ENCODE measurements around the gene PRDM8.

Gene PRDM8

GRCh38 chr4:80202190-80202711 is 4.9 kb downstream of the PRDM8 start:
- DNase-seq = peak; percentile 41

GRCh38 chr4:80202741-80203553 is 5.6 kb downstream of the PRDM8 start:
- no peak for DNase-seq

- no peak for DNase-seq
Measured at GRCh38 chr4:80204433-80205011, 7.2 kb downstream of the PRDM8 start.

- no peak for DNase-seq
Measured at GRCh38 chr4:80206111-80206510, 8.8 kb downstream of the PRDM8 start.

- no peak for DNase-seq
Measured at GRCh38 chr4:80206521-80207171, 9.3 kb downstream of the PRDM8 start.

- no peak for DNase-seq
Measured at GRCh38 chr4:80207172-80207583, 9.9 kb downstream of the PRDM8 start.

- no peak for DNase-seq
Measured at GRCh38 chr4:80207664-80208063, 10.4 kb downstream of the PRDM8 start.

GRCh38 chr4:80208610-80209339 is 11.5 kb downstream of the PRDM8 start:
- no peak for DNase-seq

- DNase-seq = no peak
Measured at GRCh38 chr4:80209340-80209701, 12.0 kb downstream of the PRDM8 start.

GRCh38 chr4:80210549-80210948 is 13.2 kb downstream of the PRDM8 start:
- DNase-seq = no peak

- DNase-seq = no peak
Measured at GRCh38 chr4:80213117-80213815, 16.0 kb downstream of the PRDM8 start.

- no peak for DNase-seq
Measured at GRCh38 chr4:80215449-80216052, 18.2 kb downstream of the PRDM8 start.

- no peak for DNase-seq
Measured at GRCh38 chr4:80216100-80216761, 18.9 kb downstream of the PRDM8 start.

GRCh38 chr4:80219301-80220025 is 22.2 kb downstream of the PRDM8 start:
- DNase-seq = no peak

- no peak for DNase-seq
Measured at GRCh38 chr4:80220711-80221110, 23.4 kb downstream of the PRDM8 start.

GRCh38 chr4:80221161-80221560 is 23.9 kb downstream of the PRDM8 start:
- DNase-seq = no peak

- DNase-seq = no peak
Measured at GRCh38 chr4:80225595-80225994, 28.3 kb downstream of the PRDM8 start.

GRCh38 chr4:80226094-80226493 is 28.8 kb downstream of the PRDM8 start:
- DNase-seq = no peak

- DNase-seq = no peak
Measured at GRCh38 chr4:80228460-80228859, 31.2 kb downstream of the PRDM8 start.

GRCh38 chr4:80229128-80229527 is 31.8 kb downstream of the PRDM8 start:
- DNase-seq = no peak

- DNase-seq = no peak
Measured at GRCh38 chr4:80229590-80229989, 32.3 kb downstream of the PRDM8 start.

Measured in NCI-H510A (cell line).